GM06990 (cell line): ENCODE data around the gene TMEM156.

Source experiments
- DNase-seq: peaks from one replicate; pipeline ENCODE4 v3.0.0-alpha.2; 2011; ENCODE audit not compliant: insufficient read length; ENCODE audit errors: extremely low read depth
- H3K27me3 ChIP-seq: replicated peaks from 2 replicates; pipeline ENCODE4 v1.6.0; 2011; ENCODE audit warnings: low read length; ENCODE audit not compliant: control insufficient read depth, insufficient read depth
- H3K36me3 ChIP-seq: 2 replicates; pipeline ENCODE4 v1.5.1; 2011; ENCODE audit warnings: low read length; ENCODE audit not compliant: control insufficient read depth, insufficient read depth
- H3K4me3 ChIP-seq: replicated peaks from 2 replicates; pipeline ENCODE4 v1.5.1; 2011; ENCODE audit warnings: low read depth, mild to moderate bottlenecking, control low read depth, low read length
- TF ChIP-seq, protein P1 (sequence below): IDR thresholded peaks from 2 replicates; pipeline ENCODE4 v1.5.1; 2011; ENCODE audit warnings: low read length, control low read depth, mild to moderate bottlenecking, inconsistent platforms; ENCODE audit not compliant: insufficient read depth, poor library complexity, severe bottlenecking

The TMEM156 gene

GRCh38 chr4:39054497-39054896 is 22.3 kb upstream of the TMEM156 start:
- no peaks in the 10 kb centered on the region for H3K27me3 ChIP-seq
- no peak for DNase-seq
- TF ChIP-seq, protein P1, sequence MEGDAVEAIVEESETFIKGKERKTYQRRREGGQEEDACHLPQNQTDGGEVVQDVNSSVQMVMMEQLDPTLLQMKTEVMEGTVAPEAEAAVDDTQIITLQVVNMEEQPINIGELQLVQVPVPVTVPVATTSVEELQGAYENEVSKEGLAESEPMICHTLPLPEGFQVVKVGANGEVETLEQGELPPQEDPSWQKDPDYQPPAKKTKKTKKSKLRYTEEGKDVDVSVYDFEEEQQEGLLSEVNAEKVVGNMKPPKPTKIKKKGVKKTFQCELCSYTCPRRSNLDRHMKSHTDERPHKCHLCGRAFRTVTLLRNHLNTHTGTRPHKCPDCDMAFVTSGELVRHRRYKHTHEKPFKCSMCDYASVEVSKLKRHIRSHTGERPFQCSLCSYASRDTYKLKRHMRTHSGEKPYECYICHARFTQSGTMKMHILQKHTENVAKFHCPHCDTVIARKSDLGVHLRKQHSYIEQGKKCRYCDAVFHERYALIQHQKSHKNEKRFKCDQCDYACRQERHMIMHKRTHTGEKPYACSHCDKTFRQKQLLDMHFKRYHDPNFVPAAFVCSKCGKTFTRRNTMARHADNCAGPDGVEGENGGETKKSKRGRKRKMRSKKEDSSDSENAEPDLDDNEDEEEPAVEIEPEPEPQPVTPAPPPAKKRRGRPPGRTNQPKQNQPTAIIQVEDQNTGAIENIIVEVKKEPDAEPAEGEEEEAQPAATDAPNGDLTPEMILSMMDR = no peak

DNA sequence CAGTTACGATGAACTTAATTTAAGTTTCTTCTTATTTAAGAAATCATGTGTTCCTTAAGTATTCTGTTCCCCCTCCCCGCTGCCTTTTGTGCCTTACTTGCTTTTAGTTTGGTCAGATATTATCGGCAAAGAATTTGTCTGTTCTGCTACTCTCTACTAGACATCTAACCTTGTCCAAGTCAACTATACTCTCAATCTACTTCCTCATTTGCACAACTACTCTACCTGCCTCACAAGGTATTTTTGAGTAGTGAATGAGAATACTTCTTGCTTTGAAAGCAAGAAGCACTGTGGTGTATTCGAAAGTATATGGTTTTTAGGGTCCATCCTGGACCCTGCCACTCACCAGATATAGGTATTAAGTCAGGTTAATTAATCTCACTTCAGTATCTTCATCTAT is 21.8 kb upstream of the TMEM156 start:
- TF ChIP-seq, protein P1 = no peak
- no peak for DNase-seq
- Histone ChIP-seq H3K4me3 (no peak overlapping the region), H3K27me3 (no peaks in the 10 kb centered on the region), H3K36me3 (no peaks in the 10 kb centered on the region; the same call in 1 of the 2 replicates)

More at GRCh38 chr4:39054497-39054896, 22.3 kb upstream of the TMEM156 start:
- no peak overlapping the region for H3K4me3 ChIP-seq
- H3K36me3 ChIP-seq = no peaks in the 10 kb centered on the region; the same call in 1 of the 2 replicates

DNA sequence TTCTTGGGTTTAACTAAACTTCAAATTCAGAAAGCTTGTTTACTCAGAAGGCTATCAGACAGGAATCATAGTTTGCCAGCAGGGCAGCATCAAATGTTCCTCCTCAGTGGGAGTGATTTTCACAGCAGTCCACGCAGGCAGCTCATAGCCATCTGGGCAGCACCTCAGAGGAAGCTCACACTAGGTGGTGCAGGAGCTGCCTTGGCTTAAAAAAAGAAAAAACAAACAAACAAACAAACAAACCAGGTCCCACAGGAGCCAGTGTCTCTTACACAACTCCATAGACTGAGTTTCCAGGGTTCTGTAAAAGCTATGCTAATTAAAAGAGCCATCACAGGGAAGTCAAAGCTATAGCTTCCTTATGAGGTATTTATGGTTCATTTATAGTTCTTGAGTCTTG is 19.3 kb upstream of the TMEM156 start:
- H3K36me3 ChIP-seq = no peaks in the 10 kb centered on the region; the same call in 1 of the 2 replicates
- no peak overlapping the region for H3K4me3 ChIP-seq
- H3K27me3 ChIP-seq = no peaks in the 10 kb centered on the region
- no peak for DNase-seq
- TF ChIP-seq, protein P1 = no peak

DNA sequence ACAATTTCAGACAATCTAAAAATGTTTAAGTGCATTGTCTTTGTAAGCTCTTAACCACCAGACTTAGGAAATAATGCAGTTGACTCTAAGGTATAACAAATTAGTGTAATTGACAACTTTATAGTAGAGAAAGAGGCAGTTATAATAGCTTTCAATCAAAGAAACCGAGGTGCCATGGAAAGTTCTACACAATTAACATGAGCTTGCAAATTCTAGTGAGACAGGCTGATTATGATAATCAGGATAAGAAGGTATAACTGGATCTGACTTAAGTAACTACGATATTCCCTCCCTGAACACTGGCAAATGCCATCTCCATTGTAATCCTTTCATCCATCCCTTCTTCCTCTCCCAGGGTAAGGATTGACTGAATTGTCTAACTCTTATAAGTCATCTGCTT is 18.4 kb upstream of the TMEM156 start:
- no peak overlapping the region for H3K4me3 ChIP-seq
- TF ChIP-seq, protein P1 = no peak
- no peaks in the 10 kb centered on the region for H3K27me3 ChIP-seq
- H3K36me3 ChIP-seq = no peaks in the 10 kb centered on the region; the same call in 1 of the 2 replicates
- DNase-seq = no peak

- no peak for DNase-seq
- no peaks in the 10 kb centered on the region for H3K27me3 ChIP-seq
- no peak overlapping the region for H3K4me3 ChIP-seq
- H3K36me3 ChIP-seq = no peaks in the 10 kb centered on the region; the same call in 1 of the 2 replicates
- TF ChIP-seq, protein P1 = no peak
Observed at GRCh38 chr4:39048311-39048710, 16.1 kb upstream of the TMEM156 start.

- TF ChIP-seq, protein P1 = no peak
- Histone ChIP-seq H3K36me3 (no peaks in the 10 kb centered on the region; the same call in 1 of the 2 replicates), H3K27me3 (no peaks in the 10 kb centered on the region), H3K4me3 (no peak overlapping the region)
- DNase-seq = no peak
Observed at GRCh38 chr4:39047681-39048080, 15.5 kb upstream of the TMEM156 start.
